Urothelium cell line (cell line): ENCODE measurements around the gene CDC14B.
"Not testable (repeated sequence)": the region's sequence is repeated elsewhere in the genome, so short reads cannot be mapped to it uniquely, and the experiment has no call there.

Source experiments
- DNase-seq: peaks from one replicate; pipeline ENCODE4 v3.0.0; 2011; ENCODE audit warnings: low spot score, mixed read lengths
- FAIRE-seq: peaks from 2 replicates; lab custom pipeline; 2011; peaks lifted over from hg19 to GRCh38; lab: Jason Lieb, UNC

The CDC14B gene

GRCh38 chr9:96553070-96553469 lies 66.6 kb downstream of the CDC14B start:
- DNase-seq, result peak; percentile 7
- no peak for FAIRE-seq

- DNase-seq, result no peak
- no peak for FAIRE-seq
These were observed 68.2 kb downstream of the CDC14B start for GRCh38 chr9:96551403-96551802.

GRCh38 chr9:96550659-96551058 lies 69.0 kb downstream of the CDC14B start:
- FAIRE-seq, result no peak
- DNase-seq, result no peak

GRCh38 chr9:96543131-96543530 lies 76.5 kb downstream of the CDC14B start:
- not testable (repeated sequence) for DNase-seq, FAIRE-seq

GRCh38 chr9:96540106-96540505 lies 79.5 kb downstream of the CDC14B start:
- no peak for FAIRE-seq

GRCh38 chr9:96532173-96532572 lies 87.5 kb downstream of the CDC14B start:
- DNase-seq (no peak), FAIRE-seq (no peak)

More at GRCh38 chr9:96540106-96540505, 79.5 kb downstream of the CDC14B start:
- no peak for DNase-seq

GRCh38 chr9:96524764-96525163 lies 94.9 kb downstream of the CDC14B start:
- FAIRE-seq, result no peak
- DNase-seq, result no peak

- no peak for FAIRE-seq
- DNase-seq, result no peak
These were observed 95.6 kb downstream of the CDC14B start for GRCh38 chr9:96524045-96524444.

- no peak for DNase-seq
- FAIRE-seq, result no peak
These were observed 96.3 kb downstream of the CDC14B start for GRCh38 chr9:96523374-96523773.

- FAIRE-seq (no peak), DNase-seq (no peak)
These were observed 97.3 kb downstream of the CDC14B start for GRCh38 chr9:96522366-96522765.

GRCh38 chr9:96519787-96520186 lies 99.9 kb downstream of the CDC14B start:
- DNase-seq, result no peak
- FAIRE-seq, result no peak

GRCh38 chr9:96519095-96519494 lies 100.5 kb downstream of the CDC14B start:
- FAIRE-seq (no peak), DNase-seq (no peak)

GRCh38 chr9:96515621-96516470 lies 103.8 kb downstream of the CDC14B start:
- FAIRE-seq, result no peak

GRCh38 chr9:96514800-96515158 lies 104.9 kb downstream of the CDC14B start:
- no peak for DNase-seq
- no peak for FAIRE-seq

More at GRCh38 chr9:96515621-96516470, 103.8 kb downstream of the CDC14B start:
- DNase-seq, result no peak

GRCh38 chr9:96514108-96514799 lies 105.4 kb downstream of the CDC14B start:
- no peak for FAIRE-seq
- DNase-seq, result no peak

- no peak for DNase-seq
These were observed 106.0 kb downstream of the CDC14B start for GRCh38 chr9:96513622-96514021.

GRCh38 chr9:96512240-96512639 lies 107.4 kb downstream of the CDC14B start:
- DNase-seq, result no peak
- no peak for FAIRE-seq

More at GRCh38 chr9:96513622-96514021, 106.0 kb downstream of the CDC14B start:
- FAIRE-seq, result no peak

GRCh38 chr9:96510258-96510657 lies 109.4 kb downstream of the CDC14B start:
- FAIRE-seq, result no peak
- DNase-seq, result no peak

- DNase-seq, result no peak
- no peak for FAIRE-seq
These were observed 109.8 kb downstream of the CDC14B start for GRCh38 chr9:96509848-96510247.

GRCh38 chr9:96509026-96509425 lies 110.6 kb downstream of the CDC14B start:
- DNase-seq (no peak), FAIRE-seq (no peak)

GRCh38 chr9:96508227-96508940 lies 111.3 kb downstream of the CDC14B start:
- FAIRE-seq (no peak), DNase-seq (no peak)
